Fibroblast of upper back skin (primary cell): ENCODE results near the gene ZFAND6.

ENCODE experiments used
- DNase-seq: peaks from one replicate; pipeline ENCODE4 v3.0.0-alpha.2; 2013

Gene ZFAND6

GRCh38 chr15:80173022-80173759, 113.7 kb downstream of the ZFAND6 start:
- DNase-seq: peak; percentile 48

GRCh38 chr15:80174017-80174746, 114.7 kb downstream of the ZFAND6 start:
- peak; percentile 31 for DNase-seq

GRCh38 chr15:80175436-80175835, 116.0 kb downstream of the ZFAND6 start:
- no peak for DNase-seq

DNA sequence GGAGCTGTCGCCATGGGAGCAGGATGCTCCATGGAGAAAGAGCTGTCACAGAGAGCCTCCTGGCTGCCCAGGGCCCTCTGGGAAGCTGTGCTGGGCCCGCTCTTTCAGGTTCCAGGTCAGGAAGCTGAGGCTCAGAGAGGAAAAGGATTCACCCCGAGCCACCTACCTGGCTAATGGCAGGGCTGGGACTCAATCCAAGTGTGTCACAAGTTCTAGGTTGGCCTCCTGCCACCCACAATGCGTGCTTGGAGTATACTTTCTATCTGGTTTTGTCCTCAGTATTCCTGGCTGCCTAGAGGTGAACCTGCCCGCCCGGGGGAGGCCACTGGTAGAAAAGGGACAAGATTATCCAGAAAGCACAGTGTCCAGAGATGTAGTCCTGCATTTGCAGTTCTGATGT, 117.0 kb downstream of the ZFAND6 start:
- DNase-seq: no peak

- no peak for DNase-seq
Observed at GRCh38 chr15:80177156-80177555, 117.7 kb downstream of the ZFAND6 start.

- DNase-seq: peak; percentile 81
Observed at GRCh38 chr15:80179025-80179759, 119.7 kb downstream of the ZFAND6 start.

DNA sequence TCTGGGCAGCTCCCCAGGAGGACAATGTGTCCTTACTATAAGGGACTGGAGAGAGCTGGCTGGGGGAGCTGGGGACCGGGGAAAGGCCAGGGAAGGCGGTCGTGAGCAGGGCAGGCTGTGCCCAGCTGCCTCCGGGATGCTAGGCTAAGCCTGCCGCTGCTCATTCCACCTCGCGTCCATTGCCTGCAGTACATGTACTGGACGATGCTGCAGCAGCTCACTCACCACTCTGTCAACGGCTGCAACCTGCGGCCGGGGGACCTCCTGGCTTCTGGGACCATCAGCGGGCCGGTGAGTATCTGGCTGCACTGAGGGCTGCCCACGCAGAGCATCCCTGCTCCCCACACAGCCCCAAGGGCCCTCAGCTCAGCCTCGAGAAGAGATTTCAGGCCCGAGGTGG, 120.5 kb downstream of the ZFAND6 start:
- DNase-seq: no peak

- DNase-seq: no peak
Observed at GRCh38 chr15:80180468-80180867, 121.0 kb downstream of the ZFAND6 start.

GRCh38 chr15:80180986-80181385, 121.5 kb downstream of the ZFAND6 start:
- no peak for DNase-seq

GRCh38 chr15:80182611-80183261, 123.3 kb downstream of the ZFAND6 start:
- DNase-seq: peak; percentile 55

DNA sequence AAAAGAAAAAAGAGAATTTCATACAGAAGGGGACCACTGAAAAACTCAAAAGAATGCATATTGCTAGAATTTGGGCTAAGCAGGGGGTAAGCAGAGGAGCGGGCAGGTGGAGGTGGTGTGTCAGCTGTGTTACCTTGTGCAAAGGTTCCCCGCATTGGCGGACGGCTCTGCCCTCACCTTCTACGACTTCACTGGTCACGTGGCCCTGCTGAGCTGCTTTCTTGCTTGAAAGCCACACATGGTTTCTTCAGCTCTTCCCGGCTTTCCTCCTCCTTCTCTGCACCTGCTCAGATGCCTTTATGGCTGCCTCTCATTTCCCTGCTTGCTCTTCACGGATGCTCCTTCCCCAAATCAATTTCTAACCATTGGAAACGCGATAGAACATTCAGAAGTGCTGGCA, 123.8 kb downstream of the ZFAND6 start:
- no peak for DNase-seq

DNA sequence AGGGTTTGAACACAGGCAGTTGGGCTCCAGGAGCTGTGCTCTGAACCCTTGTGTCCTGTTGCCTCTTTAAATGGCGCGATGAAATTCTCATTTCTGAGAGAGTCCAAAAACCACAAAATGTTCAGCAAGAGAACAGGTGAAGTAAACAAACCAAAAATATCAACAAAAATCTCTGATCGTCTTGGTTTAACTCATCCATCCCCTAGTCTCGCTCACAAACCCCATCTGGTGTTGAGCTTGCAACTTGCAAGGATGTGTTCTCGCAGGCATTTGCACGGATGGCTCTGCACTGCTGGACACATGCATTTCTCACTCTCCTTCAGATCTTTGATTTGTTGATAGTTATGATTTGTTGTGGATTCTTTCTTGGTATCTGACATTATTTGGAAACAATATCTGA, 124.4 kb downstream of the ZFAND6 start:
- peak; percentile 11 for DNase-seq

DNA sequence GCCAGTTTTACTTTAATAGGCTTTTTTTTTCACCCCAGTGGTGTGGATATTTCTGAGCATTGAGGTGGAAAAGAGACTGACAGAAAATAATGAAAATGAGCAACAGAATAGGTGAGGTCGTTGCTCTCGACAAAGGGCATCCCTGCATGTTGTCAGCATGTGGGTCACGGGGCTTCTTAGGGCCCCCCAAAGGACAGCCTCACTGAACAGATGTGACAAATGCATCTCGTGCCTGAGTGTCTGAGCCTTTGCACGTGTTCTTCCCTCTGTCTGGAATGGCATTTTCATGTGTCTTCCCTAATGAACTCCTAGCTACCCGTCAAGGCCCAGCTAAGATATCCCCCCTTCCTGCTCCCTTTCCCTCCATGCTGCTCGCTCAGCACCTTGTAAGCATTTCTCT, 125.1 kb downstream of the ZFAND6 start:
- DNase-seq: no peak

DNA sequence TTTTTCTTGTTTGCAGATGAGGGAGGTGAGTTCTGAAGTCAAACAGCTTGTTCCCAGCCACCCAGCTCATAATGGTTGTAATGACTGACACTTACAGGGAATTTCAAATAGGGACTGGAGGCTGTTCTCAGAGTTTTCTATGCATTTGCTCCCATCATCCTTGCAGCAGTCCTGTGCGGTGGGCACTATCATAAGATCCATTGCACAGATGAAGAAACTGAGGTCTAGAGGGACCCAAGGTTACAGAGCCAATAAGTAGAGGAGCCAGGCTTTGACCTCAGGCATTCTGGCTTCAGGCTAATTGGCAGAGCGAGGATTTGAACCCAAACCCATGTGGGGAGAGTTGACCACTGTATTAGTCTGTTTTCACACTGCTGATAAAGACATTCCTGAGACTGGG, 125.7 kb downstream of the ZFAND6 start:
- DNase-seq: no peak

DNA sequence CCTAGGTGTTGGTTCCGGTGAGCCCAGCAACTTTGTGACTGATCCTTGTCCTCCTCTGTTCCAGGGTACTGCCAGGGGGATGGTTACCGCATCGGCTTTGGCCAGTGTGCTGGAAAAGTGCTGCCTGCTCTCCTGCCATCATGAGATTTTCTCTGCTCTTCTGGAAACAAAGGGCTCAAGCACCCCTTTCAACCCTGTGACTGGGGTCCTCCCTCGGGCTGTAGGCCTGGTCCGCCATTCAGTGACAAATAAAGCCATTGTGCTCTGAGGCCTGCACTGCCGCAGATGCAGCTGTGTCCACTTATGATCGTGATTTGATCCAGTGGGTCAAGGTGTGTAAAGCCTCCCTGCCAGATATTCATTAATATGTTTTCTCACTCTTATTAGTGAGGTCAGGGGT, 126.6 kb downstream of the ZFAND6 start:
- DNase-seq: no peak

DNA sequence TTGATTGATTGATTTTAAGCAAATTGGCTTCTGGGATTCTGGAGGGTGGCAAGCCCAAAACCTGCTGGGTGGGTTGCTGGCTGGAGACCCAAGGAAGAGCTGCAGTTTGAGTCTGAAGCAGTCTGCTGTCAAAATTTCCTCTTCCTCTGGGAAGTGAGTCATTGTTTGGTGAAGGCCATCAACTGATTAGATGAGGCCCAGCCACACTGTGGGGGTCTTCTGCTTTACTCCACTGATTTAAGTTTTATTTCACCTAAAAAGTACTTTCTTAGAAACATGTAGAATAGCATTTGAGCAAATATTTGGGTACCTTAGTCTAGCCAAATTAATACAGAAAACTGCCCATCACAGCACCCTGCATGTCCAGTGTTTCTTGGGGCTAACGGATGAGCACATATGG, 127.1 kb downstream of the ZFAND6 start:
- no peak for DNase-seq
